Karpas-422 (cell line): ENCODE data around the gene CYP1A2. TPM values are rescaled to one million over a fixed set of nuclear protein-coding genes. Genes with fewer than 3 reads are reported as not detected.

Experiments used
- DNase-seq: peaks from one replicate; pipeline ENCODE4 v3.0.0-alpha.2; 2015
- H2AFZ ChIP-seq: fragments of 200-600 bp; sonication (generic); 2 replicates; pipeline ENCODE4 v1.6.1; 2014; ENCODE audit warnings: antibody characterized with exemption, low read length, mixed read lengths
- H3K27ac ChIP-seq: fragments of 200-600 bp; sonication (generic); 2 replicates; pipeline ENCODE4 v1.5.1; 2014; ENCODE audit warnings: mild to moderate bottlenecking, low read length, moderate library complexity
- H3K27me3 ChIP-seq: fragments of 200-600 bp; sonication (generic); 2 replicates; pipeline ENCODE4 v1.6.1; 2014; ENCODE audit warnings: low read length, mixed read lengths
- H3K36me3 ChIP-seq: fragments of 200-600 bp; sonication (generic); 2 replicates; pipeline ENCODE4 v1.6.1; 2014; ENCODE audit warnings: low read length, mixed read lengths; ENCODE audit not compliant: insufficient read depth
- H3K4me1 ChIP-seq: fragments of 200-600 bp; sonication (generic); 2 replicates; pipeline ENCODE4 v1.6.1; 2014; ENCODE audit warnings: mild to moderate bottlenecking, low read length, mixed read lengths
- H3K4me2 ChIP-seq: fragments of 200-600 bp; sonication (generic); 2 replicates; pipeline ENCODE4 v1.6.1; 2014; ENCODE audit warnings: low read length, low read depth, mild to moderate bottlenecking; ENCODE audit not compliant: poor library complexity, severe bottlenecking
- H3K4me3 ChIP-seq: fragments of 200-600 bp; sonication (generic); 2 replicates; pipeline ENCODE4 v1.5.1; 2014; ENCODE audit warnings: mild to moderate bottlenecking, antibody characterized with exemption, low read length, mixed read lengths
- H3K79me2 ChIP-seq: fragments of 200-600 bp; sonication (generic); 2 replicates; pipeline ENCODE4 v1.6.1; 2014; ENCODE audit warnings: mild to moderate bottlenecking, low read length, mixed read lengths
- H3K9ac ChIP-seq: fragments of 200-600 bp; sonication (generic); 2 replicates; pipeline ENCODE4 v1.6.0; 2014; ENCODE audit warnings: low read length
- H3K9me2 ChIP-seq: fragments of 200-600 bp; sonication (generic), shearing (Covaris generic); replicated peaks from 2 replicates; pipeline ENCODE4 v1.6.0; 2014; ENCODE audit warnings: mild to moderate bottlenecking, low read length, moderate library complexity; ENCODE audit not compliant: insufficient read depth
- H3K9me3 ChIP-seq: fragments of 300-700, 200-600 bp; sonication (generic); 2 replicates; pipeline ENCODE4 v1.6.1; 2014; ENCODE audit warnings: low read length, mixed read lengths
- H4K20me1 ChIP-seq: fragments of 200-600 bp; sonication (generic); 2 replicates; pipeline ENCODE4 v1.6.1; 2014; ENCODE audit warnings: mild to moderate bottlenecking, antibody characterized with exemption, low read length, low read depth; ENCODE audit not compliant: insufficient read depth
- total RNA-seq: library from RNA; depleted of rRNA; stranded (reverse); fragments of >200 nt; shearing (Covaris generic); gene quantifications from 2 replicates; pipeline ENCODE4 v1.2.3, GENCODE V29; 2014; ENCODE audit warnings: low replicate concordance

Gene CYP1A2
- total RNA-seq, 1 experiment from 2014 or later: not detected

GRCh38 chr15:74775894-74776293 is 27.2 kb downstream of the CYP1A2 start:
- DNase-seq: peak; percentile 57
- Histone ChIP-seq H3K9ac (peak overlapping the region; percentile 73), H3K79me2 (0 out of 2 replicates have a peak, but pooled peaks cover 3% of the 10 kb centered on the region), H3K4me3 (peak overlapping the region; percentile 47; the same call in 1 of the 2 replicates), H2AFZ (no peak overlapping the region), H3K9me2 (no peaks in the 10 kb centered on the region), H4K20me1 (no peaks in the 10 kb centered on the region; the same call in 1 of the 2 replicates), H3K4me1 (peaks cover 100% of the 10 kb centered on the region), H3K9me3 (no peaks in the 10 kb centered on the region), H3K27me3 (no peaks in the 10 kb centered on the region), H3K27ac (peak overlapping the region; percentile 100), H3K36me3 (no peaks in the 10 kb centered on the region), H3K4me2 (peak overlapping the region; percentile 72)

- Histone ChIP-seq H3K27me3 (no peaks in the 10 kb centered on the region), H3K36me3 (no peaks in the 10 kb centered on the region), H3K9ac (peak overlapping the region; percentile 85), H3K4me1 (peaks cover 96% of the 10 kb centered on the region), H4K20me1 (no peaks in the 10 kb centered on the region), H3K9me2 (no peaks in the 10 kb centered on the region), H2AFZ (no peak overlapping the region), H3K4me3 (peak overlapping the region; percentile 55), H3K4me2 (peak overlapping the region; percentile 68), H3K27ac (peak overlapping the region; percentile 100), H3K9me3 (no peaks in the 10 kb centered on the region), H3K79me2 (peaks cover 6% of the 10 kb centered on the region; the same call in 1 of the 2 replicates)
- DNase-seq: peak; percentile 99
Observed at GRCh38 chr15:74776821-74777768, 28.4 kb downstream of the CYP1A2 start.

- no peaks in the 10 kb centered on the region; the same call in 1 of the 2 replicates for H3K36me3 ChIP-seq
- H3K4me2 ChIP-seq: peak overlapping the region; percentile 68
- peaks cover 91% of the 10 kb centered on the region for H3K4me1 ChIP-seq
- H4K20me1 ChIP-seq: no peaks in the 10 kb centered on the region
- peak overlapping the region; percentile 37 for H3K4me3 ChIP-seq
- peaks cover 10% of the 10 kb centered on the region for H3K79me2 ChIP-seq
- H3K27ac ChIP-seq: peak overlapping the region; percentile 100
- H3K9me2 ChIP-seq: no peaks in the 10 kb centered on the region
- peak; percentile 86 for DNase-seq
- no peaks in the 10 kb centered on the region for H3K27me3 ChIP-seq
- H3K9ac ChIP-seq: peak overlapping the region; percentile 80
- no peaks in the 10 kb centered on the region for H3K9me3 ChIP-seq
- H2AFZ ChIP-seq: no peak overlapping the region
Observed at GRCh38 chr15:74777769-74778598, 29.3 kb downstream of the CYP1A2 start.

GRCh38 chr15:74778599-74778970 is 29.9 kb downstream of the CYP1A2 start:
- peaks cover 13% of the 10 kb centered on the region for H3K79me2 ChIP-seq
- H3K4me2 ChIP-seq: peak overlapping the region; percentile 68
- DNase-seq: peak; percentile 64
- no peaks in the 10 kb centered on the region for H4K20me1 ChIP-seq
- peaks cover 91% of the 10 kb centered on the region for H3K4me1 ChIP-seq
- no peaks in the 10 kb centered on the region; the same call in 1 of the 2 replicates for H3K36me3 ChIP-seq
- H3K9ac ChIP-seq: peak overlapping the region; percentile 80
- H3K27ac ChIP-seq: peak overlapping the region; percentile 100
- no peak overlapping the region for H3K4me3 ChIP-seq
- no peaks in the 10 kb centered on the region for H3K9me2 ChIP-seq
- H2AFZ ChIP-seq: no peak overlapping the region
- no peaks in the 10 kb centered on the region for H3K27me3 ChIP-seq
- no peaks in the 10 kb centered on the region for H3K9me3 ChIP-seq

- Histone ChIP-seq H3K4me1 (peaks cover 91% of the 10 kb centered on the region), H3K27ac (peak overlapping the region; percentile 100), H2AFZ (no peak overlapping the region), H3K36me3 (no peaks in the 10 kb centered on the region; the same call in 1 of the 2 replicates), H3K9me3 (no peaks in the 10 kb centered on the region), H3K4me3 (no peak overlapping the region), H3K9ac (peak overlapping the region; percentile 80), H3K79me2 (peaks cover 18% of the 10 kb centered on the region), H3K27me3 (no peaks in the 10 kb centered on the region), H4K20me1 (no peaks in the 10 kb centered on the region), H3K9me2 (no peaks in the 10 kb centered on the region), H3K4me2 (peak overlapping the region; percentile 68)
- peak; percentile 75 for DNase-seq
Observed at GRCh38 chr15:74779162-74779648, 30.6 kb downstream of the CYP1A2 start.

GRCh38 chr15:74780523-74781430 is 32.1 kb downstream of the CYP1A2 start:
- H4K20me1 ChIP-seq: no peaks in the 10 kb centered on the region
- H3K27ac ChIP-seq: peak overlapping the region; percentile 100
- no peaks in the 10 kb centered on the region for H3K9me2 ChIP-seq
- H3K4me1 ChIP-seq: peaks cover 91% of the 10 kb centered on the region
- H2AFZ ChIP-seq: no peak overlapping the region
- H3K79me2 ChIP-seq: peaks cover 28% of the 10 kb centered on the region
- H3K4me2 ChIP-seq: peak overlapping the region; percentile 98
- no peaks in the 10 kb centered on the region for H3K27me3 ChIP-seq
- peak overlapping the region; percentile 84 for H3K4me3 ChIP-seq
- H3K9me3 ChIP-seq: no peaks in the 10 kb centered on the region
- DNase-seq: peak; percentile 86
- H3K9ac ChIP-seq: peak overlapping the region; percentile 98
- H3K36me3 ChIP-seq: no peaks in the 10 kb centered on the region; the same call in 1 of the 2 replicates

- H3K27ac ChIP-seq: peak within 1 kb of the TSS; percentile 100
- H3K4me3 ChIP-seq: peak within 1 kb of the TSS; percentile 94
- no peaks in the 10 kb centered on the region; the same call in 1 of the 2 replicates for H3K36me3 ChIP-seq
- no peaks in the 10 kb centered on the region for H3K27me3 ChIP-seq
- peak within 1 kb of the TSS; percentile 98 for H3K4me2 ChIP-seq
- peak; percentile 93 for DNase-seq
- peaks cover 91% of the 10 kb centered on the region for H3K4me1 ChIP-seq
- H4K20me1 ChIP-seq: no peaks in the 10 kb centered on the region
- no peaks in the 10 kb centered on the region for H3K9me2 ChIP-seq
- H3K9me3 ChIP-seq: no peaks in the 10 kb centered on the region
- H3K79me2 ChIP-seq: peaks cover 28% of the 10 kb centered on the region
- peak within 1 kb of the TSS; percentile 99 for H3K9ac ChIP-seq
- H2AFZ ChIP-seq: no peak within 1 kb of the TSS
Observed at GRCh38 chr15:74781431-74782258, 33.0 kb downstream of the CYP1A2 start, which contains the start of gene CSK. Gene CSK, plus strand, starts transcription at chr15:74782080. Its CDS starts 16,218 bp downstream, at chr15:74798298.
